Esophagus muscularis mucosa (tissue), 4 donors: ENCODE measurements around the gene C3orf80.

ENCODE experiments used
- EP300 ChIP-seq: sonication (generic); formaldehyde crosslinking; IDR thresholded peaks from one replicate; pipeline ENCODE4 v1.6.1; 2017; ENCODE audit warnings: antibody characterized with exemption
- POLR2A ChIP-seq: fragments of 450-650 bp; IDR thresholded peaks from one replicate; pipeline ENCODE4 v1.6.1; 2017; ENCODE audit warnings: antibody characterized with exemption, moderate library complexity, mild to moderate bottlenecking, low read depth
- TF ChIP-seq, protein P1 (sequence below), 3 experiments: fragments of 200-600 bp in 2 of 3; fragments of 450-650 bp in 1 of 3; sonication (generic) in 2 of 3; IDR thresholded peaks; one replicate each; pipeline ENCODE4 v1.5.1; 2017 to 2019; ENCODE audit warnings: antibody characterized with exemption in 3 of 3, mild to moderate bottlenecking in 2 of 3, moderate library complexity in 1 of 3

- TF ChIP-seq, protein P1, sequence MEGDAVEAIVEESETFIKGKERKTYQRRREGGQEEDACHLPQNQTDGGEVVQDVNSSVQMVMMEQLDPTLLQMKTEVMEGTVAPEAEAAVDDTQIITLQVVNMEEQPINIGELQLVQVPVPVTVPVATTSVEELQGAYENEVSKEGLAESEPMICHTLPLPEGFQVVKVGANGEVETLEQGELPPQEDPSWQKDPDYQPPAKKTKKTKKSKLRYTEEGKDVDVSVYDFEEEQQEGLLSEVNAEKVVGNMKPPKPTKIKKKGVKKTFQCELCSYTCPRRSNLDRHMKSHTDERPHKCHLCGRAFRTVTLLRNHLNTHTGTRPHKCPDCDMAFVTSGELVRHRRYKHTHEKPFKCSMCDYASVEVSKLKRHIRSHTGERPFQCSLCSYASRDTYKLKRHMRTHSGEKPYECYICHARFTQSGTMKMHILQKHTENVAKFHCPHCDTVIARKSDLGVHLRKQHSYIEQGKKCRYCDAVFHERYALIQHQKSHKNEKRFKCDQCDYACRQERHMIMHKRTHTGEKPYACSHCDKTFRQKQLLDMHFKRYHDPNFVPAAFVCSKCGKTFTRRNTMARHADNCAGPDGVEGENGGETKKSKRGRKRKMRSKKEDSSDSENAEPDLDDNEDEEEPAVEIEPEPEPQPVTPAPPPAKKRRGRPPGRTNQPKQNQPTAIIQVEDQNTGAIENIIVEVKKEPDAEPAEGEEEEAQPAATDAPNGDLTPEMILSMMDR (IDR thresholded peaks at IDR 0.05) = no peak
- TF ChIP-seq EP300 = no peak
- no peak for TF ChIP-seq POLR2A
Measured at GRCh38 chr3:160253298-160253697, 28.1 kb downstream of the C3orf80 start.
